Motor neuron (in vitro differentiated cells): ENCODE measurements around the gene HS3ST5. TPM values are rescaled to one million over a fixed set of nuclear protein-coding genes. Genes with fewer than 3 reads are reported as not detected.
"Not testable (repeated sequence)": the region's sequence is repeated elsewhere in the genome, so short reads cannot be mapped to it uniquely, and the experiment has no call there.

Source experiments
- ATAC-seq, 8 experiments: fragments of 200-7000 bp; cut with Tn5 transposase; replicated peaks in 6 of 8; 2 replicates each; pipeline ENCODE4 v1.8.0; 2021; ENCODE audit warnings: mild to moderate bottlenecking in 8 of 8, moderate library complexity in 8 of 8
- H3K27ac ChIP-seq, 2 donors: fragments of 250-450 bp; sonication (Bioruptor Pico); 2 replicates each; pipeline ENCODE4 v1.9.0; 2021; ENCODE audit warnings: antibody characterized with exemption in 2 of 2, mild to moderate bottlenecking in 2 of 2, moderate library complexity in 1 of 2
- H3K4me1 ChIP-seq, 2 donors: fragments of 250-450 bp; sonication (Bioruptor Pico); replicated peaks in 1 of 2; 2 replicates each; pipeline ENCODE4 v1.6.1; 2021; ENCODE audit warnings: antibody characterized with exemption in 2 of 2, mild to moderate bottlenecking in 2 of 2, moderate library complexity in 1 of 2
- H3K4me3 ChIP-seq, 5 donors: fragments of 250-450 bp; sonication (Bioruptor Pico); 2 replicates each; pipeline ENCODE4 v1.9.0; 2021; ENCODE audit warnings: antibody characterized with exemption in 5 of 5, mild to moderate bottlenecking in 5 of 5, moderate library complexity in 4 of 5
- WGBS, 10 experiments: fragments of 450-650 bp; shearing (Covaris generic); methylation state at CpG; one replicate each; pipeline ENCODE4 v1.0.0; 2022; 5-methylcytosine and 5-hydroxymethylcytosine counted together
- in situ Hi-C, 9 experiments: fragments of 400-800 bp; cut with MboI; loops; one replicate each; pipeline ENCODE4 v1.15.0; 2021; ENCODE audit warnings: low sequenced_read_pairs in 9 of 9, low pct_unique_long_range_greater_than_20kb in 2 of 9; ENCODE audit not compliant: unreplicated experiment in 9 of 9
- total RNA-seq, 8 experiments: library from RNA; unstranded; fragments of 300-600 nt; gene quantifications; 2 replicates each; pipeline versions ENCODE4 v1.2.3 to v1.2.4, GENCODE V29; 2022

Gene HS3ST5
- total RNA-seq, 8 experiments from 2014 or later: 1.4 to 7.1 (median 2.3) TPM

GRCh38 chr6:114249522-114249921 lies 93.3 kb downstream of the HS3ST5 start:
- H3K4me1 ChIP-seq: no peaks in the 10 kb centered on the region
- in situ Hi-C loops: no loop called here
- no peak overlapping the region for H3K4me3 ChIP-seq
- ATAC-seq: no peak
- no peak overlapping the region for H3K27ac ChIP-seq
- WGBS, 10 experiments: 20 to 100% (median 38%) methylated on average over 1 of the region's 1 CpG; no CpG with 5 or more reads in 5 of the 10 experiments

- no peak for ATAC-seq
- 4 to 86% (median 59%) methylated on average over 1 to 2 of the region's 2 CpGs for WGBS, 10 experiments
- no peak overlapping the region for H3K4me3 ChIP-seq
- H3K4me1 ChIP-seq: no peaks in the 10 kb centered on the region
- H3K27ac ChIP-seq: no peak overlapping the region
- in situ Hi-C loops: no loop called here
Observed at GRCh38 chr6:114247101-114247500, 95.7 kb downstream of the HS3ST5 start.

- in situ Hi-C loops: no loop called here
- ATAC-seq: no peak
- Histone ChIP-seq H3K4me1 (peaks cover 0 to 3% of the 10 kb centered on the region in 2 donors), H3K4me3 (no peak overlapping the region), H3K27ac (no peak overlapping the region)
- WGBS, 10 experiments: 57 to 97% (median 80%) methylated on average over 1 to 3 of the region's 3 CpGs; no CpG with 5 or more reads in 1 of the 10 experiments
Observed at GRCh38 chr6:114240796-114241195, 102.0 kb downstream of the HS3ST5 start.

GRCh38 chr6:114228675-114229074 lies 114.1 kb downstream of the HS3ST5 start:
- in situ Hi-C loops: no loop called here
- peak in 1 of 8 experiments; percentile 25 for ATAC-seq
- WGBS, 10 experiments: 0 to 100% (median 81%) methylated on average over 1 to 2 of the region's 2 CpGs; no CpG with 5 or more reads in 1 of the 10 experiments
- Histone ChIP-seq H3K27ac (no peak overlapping the region), H3K4me1 (no peaks in the 10 kb centered on the region), H3K4me3 (no peak overlapping the region)

- in situ Hi-C loops: no loop called here
- WGBS, 10 experiments: 0 to 96% (median 68%) methylated on average over 1 to 2 of the region's 2 CpGs; no CpG with 5 or more reads in 2 of the 10 experiments
- H3K4me1 ChIP-seq: no peaks in the 10 kb centered on the region
- H3K4me3 ChIP-seq: no peak overlapping the region
- peak in 3 of 8 experiments; percentile 70 to 99 (median 97) for ATAC-seq
- H3K27ac ChIP-seq: no peak overlapping the region
Observed at GRCh38 chr6:114227944-114228468, 114.8 kb downstream of the HS3ST5 start.

- H3K27ac ChIP-seq: no peak overlapping the region
- H3K4me3 ChIP-seq: no peak overlapping the region
- no peak for ATAC-seq
- in situ Hi-C loops: no loop called here
- H3K4me1 ChIP-seq: no peaks in the 10 kb centered on the region
- 17 to 100% (median 97%) methylated on average over 1 to 2 of the region's 2 CpGs for WGBS, 10 experiments
Observed at GRCh38 chr6:114220241-114220640, 122.6 kb downstream of the HS3ST5 start.

- in situ Hi-C loops: no loop called here
- 6 to 95% (median 82%) methylated on average over 5 to 8 of the region's 8 CpGs; no CpG with 5 or more reads in 1 of the 10 experiments for WGBS, 10 experiments
- no peak overlapping the region for H3K27ac ChIP-seq
- H3K4me3 ChIP-seq: no peak overlapping the region
- peak in 2 of 8 experiments; percentile 52 to 91 for ATAC-seq
- H3K4me1 ChIP-seq: no peaks in the 10 kb centered on the region
Observed at GRCh38 chr6:114218437-114219340, 124.1 kb downstream of the HS3ST5 start.

- in situ Hi-C loops, H3K4me3 ChIP-seq, H3K4me1 ChIP-seq, H3K27ac ChIP-seq, ATAC-seq: not testable (repeated sequence)
- 41 to 90% (median 78%) methylated on average over 1 to 10 of the region's 10 CpGs; no CpG with 5 or more reads in 3 of the 10 experiments for WGBS, 10 experiments
Observed at GRCh38 chr6:114217996-114218395, 124.8 kb downstream of the HS3ST5 start.

GRCh38 chr6:114216789-114217467 lies 125.9 kb downstream of the HS3ST5 start:
- Histone ChIP-seq H3K4me3 (no peak overlapping the region), H3K4me1 (no peaks in the 10 kb centered on the region), H3K27ac (no peak overlapping the region)
- WGBS, 10 experiments: 5 to 100% (median 80%) methylated on average over 1 to 3 of the region's 3 CpGs; no CpG with 5 or more reads in 1 of the 10 experiments
- ATAC-seq: peak in 2 of 8 experiments; percentile 78 to 84
- in situ Hi-C loops: no loop called here

- WGBS, 10 experiments: 63 to 100% (median 91%) methylated on average over 1 to 4 of the region's 4 CpGs; no CpG with 5 or more reads in 1 of the 10 experiments
- no peak overlapping the region for H3K27ac ChIP-seq
- no peak for ATAC-seq
- H3K4me3 ChIP-seq: no peak overlapping the region
- in situ Hi-C loops: no loop called here
- H3K4me1 ChIP-seq: peaks cover 0 to 8% of the 10 kb centered on the region in 2 donors
Observed at GRCh38 chr6:114210467-114210866, 132.4 kb downstream of the HS3ST5 start.

GRCh38 chr6:114203460-114203859 lies 139.4 kb downstream of the HS3ST5 start:
- Histone ChIP-seq H3K27ac (no peak overlapping the region), H3K4me1 (peaks cover 0 to 8% of the 10 kb centered on the region in 2 donors), H3K4me3 (no peak overlapping the region)
- in situ Hi-C loops: no loop called here
- ATAC-seq: peak in 2 of 8 experiments; percentile 55 to 85
- 37 to 100% (median 83%) methylated on average over 1 to 3 of the region's 3 CpGs; no CpG with 5 or more reads in 4 of the 10 experiments for WGBS, 10 experiments

GRCh38 chr6:114202389-114202788 lies 140.4 kb downstream of the HS3ST5 start:
- H3K27ac ChIP-seq: no peak overlapping the region
- H3K4me3 ChIP-seq: no peak overlapping the region
- peaks cover 0 to 7% of the 10 kb centered on the region in 2 donors for H3K4me1 ChIP-seq
- no peak for ATAC-seq
- in situ Hi-C loops: no loop called here

GRCh38 chr6:114200891-114201290 lies 141.9 kb downstream of the HS3ST5 start:
- Histone ChIP-seq H3K4me1 (no peaks in the 10 kb centered on the region), H3K4me3 (no peak overlapping the region), H3K27ac (no peak overlapping the region)
- WGBS, 10 experiments: 46 to 100% (median 83%) methylated on average over 1 to 3 of the region's 3 CpGs; no CpG with 5 or more reads in 1 of the 10 experiments
- ATAC-seq: no peak
- in situ Hi-C loops: no loop called here
